ENCODE data around the gene GNLY.

- TF ChIP-seq MYC (IDR thresholded peaks at IDR 0.05; ENCODE audit: low read depth, low read length) (no peak), CTCF (IDR thresholded peaks at IDR 0.05; ENCODE audit: extremely low read depth in 1 of 2, insufficient read depth in 1 of 2, low read depth in 1 of 2, low read length in 2 of 2) (no peak), POLR2A (IDR thresholded peaks at IDR 0.05; ENCODE audit: low read depth, low read length) (no peak), MAX (IDR thresholded peaks at IDR 0.05; ENCODE audit: insufficient read depth, insufficient read length) (no peak), EZH2 (IDR thresholded peaks at IDR 0.05; ENCODE audit: borderline replicate concordance, low read depth, low read length, severe bottlenecking) (no peak), POLR2AphosphoS5 (IDR thresholded peaks at IDR 0.05; ENCODE audit: insufficient read depth, low read depth, low read length) (no peak), GATA2 (IDR thresholded peaks at IDR 0.05; ENCODE audit: insufficient read depth, insufficient read length, low read depth, low read length) (no peak), JUN (IDR thresholded peaks at IDR 0.05; ENCODE audit: borderline replicate concordance, insufficient read depth, insufficient read length, low read depth) (no peak)
Observed at GRCh38 chr2:85704800-85705679, 10.9 kb downstream of the GNLY start.

Measured in endothelial cell of umbilical vein (primary cell).